Lung (tissue), 12 donors: ENCODE data around the gene CSGALNACT2. TPM values are rescaled to one million over a fixed set of nuclear protein-coding genes. Genes with fewer than 3 reads are reported as not detected.

Source experiments
- ATAC-seq: fragments of 200-7000 bp; cut with Tn5 transposase; one replicate; pipeline ENCODE4 v1.9.1; 2020; ENCODE audit warnings: moderate number of reproducible peaks; ENCODE audit not compliant: insufficient read depth, low FRiP score
- DNase-seq, 3 donors: peaks; one replicate each; pipeline ENCODE4 v3.0.0-alpha.2; 2013 to 2017
- H3K27ac ChIP-seq, 2 donors: one replicate each; pipeline ENCODE4 v1.5.1; 2013; ENCODE audit warnings: mild to moderate bottlenecking in 2 of 2, moderate library complexity in 2 of 2, control low read depth in 1 of 2, inconsistent platforms in 1 of 2, low read depth in 1 of 2, low read length in 1 of 2
- H3K27me3 ChIP-seq, 3 donors: one replicate each; pipeline ENCODE4 v1.5.1; 2013; ENCODE audit warnings: low read length in 2 of 3; ENCODE audit not compliant: control insufficient read depth in 3 of 3, insufficient read depth in 3 of 3
- H3K36me3 ChIP-seq, 4 donors: one replicate each; pipeline ENCODE4 v1.5.1; 2013; ENCODE audit warnings: low read length in 4 of 4, mild to moderate bottlenecking in 1 of 4, moderate library complexity in 1 of 4; ENCODE audit not compliant: control insufficient read depth in 4 of 4, insufficient read depth in 4 of 4
- H3K4me1 ChIP-seq, 5 donors: one replicate each; pipeline ENCODE4 v1.5.1; 2013; ENCODE audit warnings: low read length in 5 of 5, mild to moderate bottlenecking in 2 of 5, moderate library complexity in 1 of 5; ENCODE audit not compliant: control insufficient read depth in 5 of 5, insufficient read depth in 5 of 5
- H3K4me3 ChIP-seq: one replicate; pipeline ENCODE4 v1.5.1; 2013; ENCODE audit warnings: mild to moderate bottlenecking, control low read depth, moderate library complexity
- H3K9ac ChIP-seq, 2 donors: one replicate each; pipeline ENCODE4 v1.5.1; 2013; ENCODE audit warnings: low read length in 2 of 2, control low read depth in 1 of 2; ENCODE audit not compliant: insufficient read depth in 1 of 2
- H3K9me3 ChIP-seq, 4 donors: one replicate each; pipeline ENCODE4 v1.5.1; 2013; ENCODE audit warnings: low read length in 3 of 4, mild to moderate bottlenecking in 1 of 4, moderate library complexity in 1 of 4; ENCODE audit not compliant: control insufficient read depth in 4 of 4, insufficient read depth in 3 of 4
- CTCF ChIP-seq: IDR thresholded peaks from 2 replicates; pipeline ENCODE4 v1.5.1; 2012; ENCODE audit warnings: mild to moderate bottlenecking; ENCODE audit errors: control extremely low read depth, extremely low read depth
- WGBS, 2 donors: extraction: QIAGEN DNeasy Blood & Tissue Kit; methylation state at CpG; one replicate each; pipeline ENCODE4 v1.1.7; 2013; 5-methylcytosine and 5-hydroxymethylcytosine counted together
- polyA plus RNA-seq, 2 donors: library from polyadenylated mRNA; stranded (reverse); fragments of 200-250 nt; gene quantifications; one replicate each; pipeline ENCODE4 v1.2.1, GENCODE V29; 2013
- total RNA-seq, 2 donors: library from RNA; depleted of rRNA in 1 of 2; stranded (reverse); fragments of >200 nt in 1 of 2; gene quantifications; one replicate each; pipeline ENCODE4 v1.2.1, GENCODE V29; 2014 to 2021
- donor health status: control.
- donor health status: control.
- donor health status: Bipolar disorder and iron deficiency.
- donor health status: healthy.
- donor health status: DM: yes; HTN: yes; CAD: no.

CSGALNACT2 gene
- total and polyA plus RNA-seq, 4 donors = 9.8 to 48.4 (median 33.3) TPM

GRCh38 chr10:43112608-43112961 is 25.7 kb upstream of the CSGALNACT2 start:
- Histone ChIP-seq H3K27me3 (no peaks in the 10 kb centered on the region), H3K27ac (no peak overlapping the region), H3K36me3 (no peaks in the 10 kb centered on the region), H3K9me3 (no peaks in the 10 kb centered on the region), H3K4me3 (no peak overlapping the region), H3K9ac (no peak overlapping the region), H3K4me1 (peaks cover 0 to 14% (median 0%) of the 10 kb centered on the region in 5 donors)
- DNase-seq = no peak
- TF ChIP-seq CTCF = no peak
- WGBS, 2 donors = 90 to 93% methylated on average over 7 of the region's 7 CpGs
- ATAC-seq = no peak

GRCh38 chr10:43113201-43114087 is 24.8 kb upstream of the CSGALNACT2 start:
- no peak overlapping the region for H3K27ac ChIP-seq
- 85% methylated on average over 16 of the region's 16 CpGs for WGBS, 2 donors
- H3K4me3 ChIP-seq = no peak overlapping the region
- H3K9ac ChIP-seq = no peak overlapping the region
- no peak for ATAC-seq
- H3K9me3 ChIP-seq = no peaks in the 10 kb centered on the region
- DNase-seq = no peak
- peaks cover 0 to 14% (median 0%) of the 10 kb centered on the region in 5 donors for H3K4me1 ChIP-seq
- H3K36me3 ChIP-seq = no peaks in the 10 kb centered on the region
- TF ChIP-seq CTCF = no peak
- no peaks in the 10 kb centered on the region for H3K27me3 ChIP-seq

GRCh38 chr10:43114088-43114742 is 24.0 kb upstream of the CSGALNACT2 start:
- ATAC-seq (no peak), DNase-seq (no peak)
- Histone ChIP-seq H3K4me3 (no peak overlapping the region), H3K27ac (no peak overlapping the region), H3K36me3 (no peaks in the 10 kb centered on the region), H3K27me3 (no peaks in the 10 kb centered on the region), H3K9ac (no peak overlapping the region), H3K9me3 (no peaks in the 10 kb centered on the region), H3K4me1 (peaks cover 0 to 14% (median 0%) of the 10 kb centered on the region in 5 donors)
- no peak for TF ChIP-seq CTCF
- WGBS, 2 donors = 91 to 93% methylated on average over 24 of the region's 24 CpGs
